Mesodermal cell (in vitro differentiated cells): ENCODE data around the gene RBBP8. TPM values are rescaled to one million over a fixed set of nuclear protein-coding genes. Genes with fewer than 3 reads are reported as not detected.
"Not testable (repeated sequence)": the region's sequence is repeated elsewhere in the genome, so short reads cannot be mapped to it uniquely, and the experiment has no call there.

Experiments
- H3K27ac ChIP-seq: 2 replicates; pipeline ENCODE4 v1.7.0; 2013; ENCODE audit warnings: mild to moderate bottlenecking, low read depth, low read length, moderate library complexity; ENCODE audit not compliant: severe bottlenecking
- H3K36me3 ChIP-seq: 2 replicates; pipeline ENCODE4 v1.7.1; 2013; ENCODE audit warnings: mild to moderate bottlenecking, low read length, moderate library complexity; ENCODE audit not compliant: control insufficient read depth, insufficient read depth
- H3K4me1 ChIP-seq: one replicate; pipeline ENCODE4 v1.7.1; 2013; ENCODE audit warnings: mild to moderate bottlenecking, low read length; ENCODE audit not compliant: insufficient read depth, control insufficient read depth, poor library complexity, severe bottlenecking
- H3K4me3 ChIP-seq: 2 replicates; pipeline ENCODE4 v1.7.0; 2013; ENCODE audit warnings: low read length, control low read depth, mild to moderate bottlenecking; ENCODE audit not compliant: insufficient read depth, poor library complexity, severe bottlenecking; ENCODE audit errors: extremely low read depth
- H3K9me3 ChIP-seq: 2 replicates; pipeline ENCODE4 v1.7.1; 2013; ENCODE audit warnings: mild to moderate bottlenecking, low read length, moderate library complexity; ENCODE audit not compliant: control insufficient read depth
- WGBS, 2 experiments: methylation state at CpG; one replicate each; pipeline ENCODE4 v1.1.5; 2013; ENCODE audit warnings: missing lambda C conversion rate in 2 of 2; ENCODE audit not compliant: insufficient coverage in 2 of 2; 5-methylcytosine and 5-hydroxymethylcytosine counted together
- polyA plus RNA-seq, 2 experiments: library from polyadenylated mRNA; stranded (reverse); fragments of 50-300 nt; gene quantifications; one replicate each; pipeline ENCODE4 v1.2.3, GENCODE V29; 2013

Gene RBBP8
- polyA plus RNA-seq (2013, experiment 1 of 2) = 18.4 TPM
- 24.8 TPM for polyA plus RNA-seq (2013, experiment 2 of 2)

DNA sequence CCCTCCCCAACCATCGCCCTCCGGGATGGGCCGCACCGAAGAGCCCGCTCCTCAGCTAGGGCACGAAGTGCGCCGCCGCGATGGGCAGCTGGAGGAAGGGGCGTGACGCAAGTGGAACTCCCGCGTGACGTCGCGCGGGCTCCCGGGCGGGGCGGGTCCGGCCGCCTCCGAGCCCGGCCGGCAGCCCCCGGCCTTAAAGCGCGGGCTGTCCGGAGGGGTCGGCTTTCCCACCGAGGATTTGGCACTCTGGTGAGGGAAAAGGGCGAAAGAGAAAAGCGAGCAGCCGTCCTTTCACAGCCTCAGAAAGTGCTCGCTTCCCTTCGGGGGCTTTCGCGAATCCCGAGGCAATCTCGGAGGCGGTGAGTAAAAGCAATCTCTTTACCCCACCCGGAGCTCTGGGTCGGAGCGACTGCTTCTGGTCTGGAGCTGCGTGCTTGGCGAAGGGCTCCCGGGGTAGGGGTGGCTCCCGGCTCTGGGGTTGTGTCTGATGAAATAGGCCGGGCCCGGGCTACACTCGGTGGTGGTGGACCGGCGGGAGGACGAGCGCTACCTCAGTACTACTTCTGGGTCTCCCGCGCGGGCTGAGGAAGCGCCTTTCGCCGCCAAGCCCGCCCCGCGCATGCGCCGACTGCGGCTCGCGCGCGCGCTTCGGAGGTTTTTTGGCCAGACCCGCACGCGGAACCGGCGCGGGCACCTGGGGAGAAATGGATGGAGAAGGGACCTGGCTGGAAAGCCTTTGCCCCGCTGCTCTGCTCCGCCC lies at the start of gene RBBP8:
Gene RBBP8 (plus strand): TSS at position 123 of the 760 bp plus-strand sequence. CDS start 3,524 bp downstream, outside the sequence.
- peak within 1 kb of the TSS; percentile 93 for H3K27ac ChIP-seq
- peak within 1 kb of the TSS; percentile 88 for H3K4me3 ChIP-seq
- H3K4me1 ChIP-seq = peaks cover 3% of the 10 kb centered on the region
- no peaks in the 10 kb centered on the region for H3K9me3 ChIP-seq
- H3K36me3 ChIP-seq = peaks cover 15% of the 10 kb centered on the region
- whole genome bisulfite sequencing, 2 experiments = 0% methylated on average over 39 to 65 of the region's 82 CpGs

- Histone ChIP-seq H3K4me1 (no peaks in the 10 kb centered on the region), H3K27ac (no peak overlapping the region), H3K36me3 (no peaks in the 10 kb centered on the region), H3K9me3 (no peaks in the 10 kb centered on the region), H3K4me3 (no peak overlapping the region)
- no CpG with 5 or more reads among the region's 1 CpG for WGBS, 2 experiments
These were observed 49.3 kb upstream of the RBBP8 start for GRCh38 chr18:22883827-22884226.

- WGBS, 2 experiments = 86 to 88% methylated on average over 9 to 10 of the region's 11 CpGs
- not testable (repeated sequence) for H3K9me3 ChIP-seq, H3K27ac ChIP-seq, H3K36me3 ChIP-seq, H3K4me3 ChIP-seq, H3K4me1 ChIP-seq
These were observed 47.4 kb upstream of the RBBP8 start for GRCh38 chr18:22885694-22886093.

- Histone ChIP-seq H3K4me3 (no peak overlapping the region), H3K36me3 (no peaks in the 10 kb centered on the region), H3K27ac (no peak overlapping the region), H3K4me1 (no peaks in the 10 kb centered on the region), H3K9me3 (no peaks in the 10 kb centered on the region)
These were observed 33.7 kb upstream of the RBBP8 start for GRCh38 chr18:22899421-22899820.

GRCh38 chr18:22900558-22901238 lies 32.4 kb upstream of the RBBP8 start:
- Histone ChIP-seq H3K9me3 (no peaks in the 10 kb centered on the region), H3K4me3 (no peak overlapping the region), H3K4me1 (no peaks in the 10 kb centered on the region), H3K27ac (no peak overlapping the region), H3K36me3 (no peaks in the 10 kb centered on the region)
- WGBS, 2 experiments = 86 to 93% methylated on average over 5 of the region's 5 CpGs

GRCh38 chr18:22902093-22902492 lies 31.0 kb upstream of the RBBP8 start:
- Histone ChIP-seq H3K4me3 (no peak overlapping the region), H3K9me3 (no peaks in the 10 kb centered on the region), H3K4me1 (no peaks in the 10 kb centered on the region), H3K36me3 (no peaks in the 10 kb centered on the region), H3K27ac (no peak overlapping the region)

- H3K9me3 ChIP-seq, H3K36me3 ChIP-seq, H3K4me3 ChIP-seq, H3K27ac ChIP-seq, H3K4me1 ChIP-seq: not testable (repeated sequence)
- WGBS, 2 experiments = 60 to 80% methylated on average over 1 of the region's 2 CpGs
These were observed 29.9 kb upstream of the RBBP8 start for GRCh38 chr18:22903248-22903647.

DNA sequence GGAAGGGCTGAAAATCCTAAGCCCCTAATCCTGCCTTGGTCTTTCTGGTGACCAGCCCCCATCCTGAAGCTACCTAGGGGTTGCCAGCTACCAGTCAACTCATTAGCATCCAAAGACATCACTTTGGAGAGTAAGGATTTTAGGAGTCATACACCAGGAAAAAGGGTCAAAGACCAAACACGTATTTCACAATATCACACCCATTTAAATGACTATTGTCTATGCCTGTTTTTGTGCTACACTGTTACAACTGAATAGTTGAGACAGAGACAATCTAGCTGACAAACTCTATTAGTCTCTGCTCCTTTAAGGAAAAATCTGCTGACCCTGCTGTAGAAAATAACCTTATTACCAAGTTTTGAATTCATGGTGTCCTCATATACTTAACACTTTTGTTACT lies 21.0 kb upstream of the RBBP8 start:
- no peaks in the 10 kb centered on the region for H3K36me3 ChIP-seq
- no CpG with 5 or more reads among the region's 1 CpG for WGBS, 2 experiments
- no peak overlapping the region for H3K4me3 ChIP-seq
- H3K9me3 ChIP-seq = no peaks in the 10 kb centered on the region
- no peaks in the 10 kb centered on the region for H3K4me1 ChIP-seq
- H3K27ac ChIP-seq = no peak overlapping the region

DNA sequence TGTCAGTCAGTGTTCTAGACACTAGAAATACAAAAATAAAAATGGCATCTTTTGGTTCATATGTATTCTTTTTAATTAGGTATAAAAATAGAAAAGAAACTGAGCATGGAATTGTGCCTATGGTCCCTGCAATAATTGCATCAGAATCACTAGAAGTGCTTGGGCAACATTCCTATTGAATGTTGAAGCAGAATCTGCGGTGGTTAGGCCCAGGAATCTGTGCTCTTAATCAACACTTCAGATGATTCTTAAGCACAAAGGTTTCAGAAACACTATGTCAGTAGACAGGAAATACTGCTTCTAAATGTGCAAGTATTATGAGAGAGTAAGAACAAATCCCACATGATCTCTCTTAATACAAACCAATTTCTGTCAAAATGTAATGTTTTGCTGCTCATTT lies 20.3 kb upstream of the RBBP8 start:
- Histone ChIP-seq H3K36me3 (no peaks in the 10 kb centered on the region), H3K4me3 (no peak overlapping the region), H3K27ac (no peak overlapping the region), H3K9me3 (no peaks in the 10 kb centered on the region), H3K4me1 (no peaks in the 10 kb centered on the region)
- WGBS, 2 experiments = 100% methylated on average over 1 of the region's 1 CpG; no CpG with 5 or more reads in 1 of the 2 experiments

- Histone ChIP-seq H3K27ac (no peak overlapping the region), H3K4me1 (no peaks in the 10 kb centered on the region), H3K36me3 (no peaks in the 10 kb centered on the region), H3K4me3 (no peak overlapping the region), H3K9me3 (no peaks in the 10 kb centered on the region)
- 89 to 100% methylated on average over 2 of the region's 3 CpGs for WGBS, 2 experiments
These were observed 19.3 kb upstream of the RBBP8 start for GRCh38 chr18:22913861-22914260.

- 0 to 13% methylated on average over 1 of the region's 3 CpGs for WGBS, 2 experiments
- no peaks in the 10 kb centered on the region for H3K4me1 ChIP-seq
- no peak overlapping the region for H3K4me3 ChIP-seq
- H3K9me3 ChIP-seq = no peaks in the 10 kb centered on the region
- no peak overlapping the region for H3K27ac ChIP-seq
- H3K36me3 ChIP-seq = no peaks in the 10 kb centered on the region
These were observed 18.5 kb upstream of the RBBP8 start for GRCh38 chr18:22914633-22915032.
